Keratinocyte (primary cell): Measurements from ENCODE around the gene R3HDM4. TPM values are rescaled to one million over a fixed set of nuclear protein-coding genes. Genes with fewer than 3 reads are reported as not detected.

Experiments used
- DNase-seq: peaks from one replicate; pipeline ENCODE4 v3.0.0-alpha.2; 2011; ENCODE audit warnings: low read depth, missing footprints, low spot score
- FAIRE-seq: peaks from 2 replicates; lab custom pipeline; 2011; peaks lifted over from hg19 to GRCh38; lab: Jason Lieb, UNC
- H2AFZ ChIP-seq: 2 replicates; pipeline ENCODE4 v1.6.0; 2012; ENCODE audit warnings: low read length, control low read depth, inconsistent platforms; ENCODE audit not compliant: control insufficient read depth
- H3K27ac ChIP-seq: 2 replicates; pipeline ENCODE4 v1.5.1; 2011; ENCODE audit warnings: low read length; ENCODE audit not compliant: control insufficient read depth, insufficient read depth
- H3K27me3 ChIP-seq: 3 replicates; pipeline ENCODE4 v1.6.0; 2011; ENCODE audit warnings: low read length; ENCODE audit not compliant: control insufficient read depth, insufficient read depth; ENCODE audit errors: extremely low read depth
- H3K36me3 ChIP-seq, 2 experiments: 2 replicates in 1 of 2; 3 replicates in 1 of 2; pipeline ENCODE4 v1.5.1; 2011; ENCODE audit warnings: low read length in 2 of 2, mild to moderate bottlenecking in 1 of 2; ENCODE audit not compliant: control insufficient read depth in 2 of 2, insufficient read depth in 2 of 2; ENCODE audit errors: extremely low read depth in 1 of 2
- H3K4me1 ChIP-seq: 3 replicates; pipeline ENCODE4 v1.5.1; 2011; ENCODE audit warnings: low read length; ENCODE audit not compliant: control insufficient read depth, insufficient read depth; ENCODE audit errors: extremely low read depth
- H3K4me2 ChIP-seq: 3 replicates; pipeline ENCODE4 v1.6.0; 2011; ENCODE audit warnings: low read depth, low read length; ENCODE audit not compliant: control insufficient read depth, insufficient read depth; ENCODE audit errors: extremely low read depth
- H3K4me3 ChIP-seq, 3 experiments: fragments of 200-600 bp in 1 of 3; sonication (generic) in 1 of 3; 2 replicates in 2 of 3; 3 replicates in 1 of 3; pipeline ENCODE4 v1.5.1; 2011 to 2016; ENCODE audit warnings: low read length in 3 of 3, mild to moderate bottlenecking in 3 of 3, control low read depth in 2 of 3, inconsistent platforms in 1 of 3, low read depth in 1 of 3, mixed read lengths in 1 of 3, mixed run types in 1 of 3, moderate library complexity in 1 of 3; ENCODE audit not compliant: control insufficient read depth in 2 of 3, insufficient read depth in 2 of 3; ENCODE audit errors: extremely low read depth in 1 of 3
- H3K79me2 ChIP-seq: 2 replicates; pipeline ENCODE4 v1.6.0; 2012; ENCODE audit warnings: low read length; ENCODE audit not compliant: control insufficient read depth, insufficient read depth
- H3K9ac ChIP-seq: 3 replicates; pipeline ENCODE4 v1.6.0; 2011; ENCODE audit warnings: low read length; ENCODE audit not compliant: control insufficient read depth, insufficient read depth; ENCODE audit errors: extremely low read depth
- H3K9me1 ChIP-seq: 3 replicates; pipeline ENCODE4 v1.6.0; 2011; ENCODE audit warnings: low read length; ENCODE audit not compliant: control insufficient read depth, insufficient read depth; ENCODE audit errors: extremely low read depth
- H3K9me3 ChIP-seq: 2 replicates; pipeline ENCODE4 v1.5.1; 2012; ENCODE audit warnings: low read depth, low read length; ENCODE audit not compliant: control insufficient read depth
- H4K20me1 ChIP-seq: 3 replicates; pipeline ENCODE4 v1.6.0; 2011; ENCODE audit warnings: low read length; ENCODE audit not compliant: control insufficient read depth, insufficient read depth; ENCODE audit errors: extremely low read depth
- CTCF ChIP-seq, 3 experiments: IDR thresholded peaks in 1 of 3; conservative IDR thresholded peaks in 1 of 3; optimal IDR thresholded peaks in 1 of 3; 2 replicates in 2 of 3; 3 replicates in 1 of 3; pipeline versions ENCODE3 to v1.5.1; 2011; ENCODE audit warnings: low read length in 3 of 3, mild to moderate bottlenecking in 3 of 3, moderate library complexity in 2 of 3, control low read depth in 1 of 3, inconsistent platforms in 1 of 3; ENCODE audit not compliant: insufficient read depth in 2 of 3; ENCODE audit errors: extremely low read depth in 1 of 3
- EZH2 ChIP-seq: IDR thresholded peaks from one replicate; pipeline ENCODE4 v1.6.1; 2012; ENCODE audit warnings: inconsistent platforms, mild to moderate bottlenecking, low read length, moderate library complexity
- dilution Hi-C: fragments of 300-500 bp; cut with MboI; formaldehyde crosslinking; loops from one replicate; pipeline ENCODE4 v1.7.0; 2020; ENCODE audit warnings: low sequenced_read_pairs; ENCODE audit not compliant: extremely low pct_ligation_motif_present
- polyA plus RNA-seq, 5 experiments: library from polyadenylated mRNA; depleted of rRNA in 3 of 5; stranded (reverse) in 3 of 5; stranded (forward) in 1 of 5; unstranded in 1 of 5; fragments of >200 nt; gene quantifications; 1 replicate in 1 of 5; 2 replicates in 3 of 5; 3 replicates in 1 of 5; pipeline versions ENCODE4 v1.2.1 to v1.2.3, GENCODE V29; 2011 to 2012; ENCODE audit warnings: missing spikeins in 2 of 5, low read depth in 1 of 5, low replicate concordance in 1 of 5

The R3HDM4 gene
- polyA plus RNA-seq, 1 donor (not counting 4 experiments of a cell fraction or from before 2014, with no cell fraction given): 33.5 TPM

- peaks cover 14 to 15% of the 10 kb centered on the region in 2 experiments for H3K36me3 ChIP-seq
- dilution Hi-C loops: no loop called here
- peaks cover 17% of the 10 kb centered on the region for H3K4me1 ChIP-seq
- no peak overlapping the region for H3K4me3 ChIP-seq
- peak overlapping the region; percentile 30 for H3K9ac ChIP-seq
- no peak for FAIRE-seq
- peak overlapping the region; percentile 22 for H3K4me2 ChIP-seq
- H3K27ac ChIP-seq: peak overlapping the region; percentile 48
- TF ChIP-seq EZH2 (no peak), CTCF (optimal IDR thresholded peaks at IDR 0.05 in 1 of 3, IDR thresholded peaks at IDR 0.05 in 1 of 3, conservative IDR thresholded peaks at IDR 0.05 in 1 of 3; ENCODE audit: extremely low read depth in 1 of 3, insufficient read depth in 2 of 3, low read length in 3 of 3) (no peak)
- no peak for DNase-seq
- no peak overlapping the region for H2AFZ ChIP-seq
- no peaks in the 10 kb centered on the region for H3K27me3 ChIP-seq
- H4K20me1 ChIP-seq: no peaks in the 10 kb centered on the region
- no peaks in the 10 kb centered on the region for H3K79me2 ChIP-seq
- H3K9me1 ChIP-seq: no peaks in the 10 kb centered on the region
- no peaks in the 10 kb centered on the region for H3K9me3 ChIP-seq
Observed at GRCh38 chr19:868458-869244, 44.4 kb downstream of the R3HDM4 start.

- peaks cover 16% of the 10 kb centered on the region for H3K4me1 ChIP-seq
- dilution Hi-C loops: no loop called here
- H3K4me2 ChIP-seq: no peak overlapping the region
- DNase-seq (no peak), FAIRE-seq (no peak)
- no peaks in the 10 kb centered on the region for H3K9me1 ChIP-seq
- no peaks in the 10 kb centered on the region for H3K9me3 ChIP-seq
- TF ChIP-seq EZH2 (no peak), CTCF (optimal IDR thresholded peaks at IDR 0.05 in 1 of 3, IDR thresholded peaks at IDR 0.05 in 1 of 3, conservative IDR thresholded peaks at IDR 0.05 in 1 of 3; ENCODE audit: extremely low read depth in 1 of 3, insufficient read depth in 2 of 3, low read length in 3 of 3) (no peak)
- H3K36me3 ChIP-seq: peaks cover 14 to 15% of the 10 kb centered on the region in 2 experiments
- H3K27me3 ChIP-seq: no peaks in the 10 kb centered on the region
- H3K79me2 ChIP-seq: no peaks in the 10 kb centered on the region
- H2AFZ ChIP-seq: no peak overlapping the region
- H4K20me1 ChIP-seq: no peaks in the 10 kb centered on the region
- no peak overlapping the region for H3K9ac ChIP-seq
- H3K4me3 ChIP-seq: no peak overlapping the region
- no peak overlapping the region for H3K27ac ChIP-seq
Observed at GRCh38 chr19:867855-868457, 45.1 kb downstream of the R3HDM4 start.
